ENCODE results near the gene ZNF519.

Gene ZNF519

GRCh38 chr18:14053661-14054060 lies 78.6 kb downstream of the ZNF519 start:
- DNase-seq (ENCODE audit: low read depth): no peak
- H3K4me3 ChIP-seq (ENCODE audit: control insufficient read depth, low read depth, low read length): no peak overlapping the region
- no peak for TF ChIP-seq CTCF (conservative IDR thresholded peaks at IDR 0.05; ENCODE audit: control insufficient read depth, insufficient read depth, low read depth, low read length)

Measured in fibroblast of mammary gland (primary cell).